IMR-90 (cell line): ENCODE data around the gene FKBP1B. TPM values are rescaled to one million over a fixed set of nuclear protein-coding genes. Genes with fewer than 3 reads are reported as not detected.

Experiments
- ATAC-seq: fragments of 200-7000 bp; cut with Tn5 transposase; 2 replicates; pipeline ENCODE4 v1.9.1; 2020; ENCODE audit warnings: low read depth, mild to moderate bottlenecking, moderate library complexity
- BruUV-seq: library from RNA; stranded (reverse); fragments of 400-500 nt; replicated peaks from 2 replicates; lab custom pipeline; 2021; lab: Mats Ljungman, UMichigan
- CTCF ChIA-PET: fragments of 300-600 bp; formaldehyde crosslinking; extraction: SDS; loops from one replicate; lab custom pipeline; 2021; ENCODE audit warnings: antibody characterized with exemption; lab: Yijun Ruan, JAX
- POLR2A ChIA-PET: fragments of 300-600 bp; sonication (Branson Sonifier 250); formaldehyde crosslinking; loops from one replicate; lab custom pipeline; 2022; ENCODE audit warnings: antibody characterized with exemption; ENCODE audit not compliant: unreplicated experiment; lab: Charles Lee
- DNase-seq: peaks from one replicate; pipeline ENCODE4 v3.0.0; 2013
- H2AFZ ChIP-seq: replicated peaks from 2 replicates; pipeline ENCODE3; 2013; ENCODE audit warnings: low read length, mild to moderate bottlenecking; ENCODE audit not compliant: poor library complexity
- H2AK5ac ChIP-seq: 2 replicates; pipeline ENCODE4 v1.6.1; 2013; ENCODE audit warnings: low read depth, low read length, inconsistent platforms
- H2AK9ac ChIP-seq: replicated peaks from 2 replicates; pipeline ENCODE3; 2013; ENCODE audit warnings: mild to moderate bottlenecking, low read depth, low read length, moderate library complexity; ENCODE audit not compliant: poor library complexity
- H2BK120ac ChIP-seq: 2 replicates; pipeline ENCODE4 v1.6.1; 2013; ENCODE audit warnings: low read depth, low read length, inconsistent platforms
- H2BK15ac ChIP-seq: 3 replicates; pipeline ENCODE4 v1.6.1; 2013; ENCODE audit warnings: low read depth, low read length, inconsistent platforms
- H2BK20ac ChIP-seq: 2 replicates; pipeline ENCODE4 v1.6.1; 2013; ENCODE audit warnings: low read depth, mild to moderate bottlenecking, inconsistent platforms, low read length, moderate library complexity
- H2BK5ac ChIP-seq: 2 replicates; pipeline ENCODE4 v1.6.1; 2013; ENCODE audit warnings: mild to moderate bottlenecking, low read depth, low read length, inconsistent platforms; ENCODE audit not compliant: poor library complexity, severe bottlenecking
- H3K14ac ChIP-seq: replicated peaks from 2 replicates; pipeline ENCODE4 v1.6.1; 2013; ENCODE audit warnings: low read depth, low read length, inconsistent platforms
- H3K18ac ChIP-seq: 2 replicates; pipeline ENCODE4 v1.6.1; 2013; ENCODE audit warnings: low read depth, low read length, control low read depth
- H3K23ac ChIP-seq: 2 replicates; pipeline ENCODE4 v1.6.1; 2013; ENCODE audit warnings: low read depth, low read length, inconsistent platforms
- H3K27ac ChIP-seq: 2 replicates; pipeline ENCODE4 v1.5.1; 2013; ENCODE audit warnings: mild to moderate bottlenecking, control low read depth, low read length; ENCODE audit not compliant: insufficient read depth
- H3K27me3 ChIP-seq: 2 replicates; pipeline ENCODE4 v1.6.1; 2013; ENCODE audit warnings: low read length; ENCODE audit not compliant: control insufficient read depth, insufficient read depth
- H3K36me3 ChIP-seq: 2 replicates; pipeline ENCODE4 v1.6.1; 2013; ENCODE audit warnings: low read length, mixed read lengths; ENCODE audit not compliant: control insufficient read depth, insufficient read depth
- H3K4ac ChIP-seq: 2 replicates; pipeline ENCODE4 v1.6.1; 2013; ENCODE audit warnings: low read depth, low read length, inconsistent platforms
- H3K4me1 ChIP-seq: 2 replicates; pipeline ENCODE4 v1.6.1; 2013; ENCODE audit warnings: low read length, mixed read lengths; ENCODE audit not compliant: control insufficient read depth, insufficient read depth
- H3K4me2 ChIP-seq: 2 replicates; pipeline ENCODE4 v1.6.1; 2013; ENCODE audit warnings: low read depth, mild to moderate bottlenecking, control low read depth, low read length, moderate library complexity
- H3K4me3 ChIP-seq: 2 replicates; pipeline ENCODE4 v1.5.1; 2013; ENCODE audit warnings: low read depth, mild to moderate bottlenecking, control low read depth, low read length, moderate library complexity; ENCODE audit not compliant: insufficient read depth
- H3K56ac ChIP-seq: 2 replicates; pipeline ENCODE4 v1.6.1; 2013; ENCODE audit warnings: low read length, inconsistent platforms; ENCODE audit not compliant: insufficient read depth; ENCODE audit errors: extremely low read depth
- H3K79me1 ChIP-seq, 2 experiments: 2 replicates each; pipeline ENCODE4 v1.6.1; 2013; ENCODE audit warnings: low read length in 2 of 2, inconsistent platforms in 1 of 2, low read depth in 1 of 2
- H3K9ac ChIP-seq: 2 replicates; pipeline ENCODE4 v1.6.1; 2013; ENCODE audit warnings: low read depth, low read length, control low read depth
- H3K9me1 ChIP-seq: 2 replicates; pipeline ENCODE4 v1.6.1; 2013; ENCODE audit warnings: low read length, inconsistent platforms; ENCODE audit not compliant: insufficient read depth
- H3K9me3 ChIP-seq: 2 replicates; pipeline ENCODE4 v1.6.1; 2013; ENCODE audit warnings: low read length; ENCODE audit not compliant: control insufficient read depth, insufficient read depth
- H4K20me1 ChIP-seq: 2 replicates; pipeline ENCODE4 v1.6.1; 2013; ENCODE audit warnings: low read length, inconsistent platforms; ENCODE audit not compliant: insufficient read depth
- H4K5ac ChIP-seq: 2 replicates; pipeline ENCODE4 v1.6.1; 2013; ENCODE audit warnings: mild to moderate bottlenecking, low read depth, low read length, control low read depth
- H4K8ac ChIP-seq, 2 experiments: 2 replicates each; pipeline ENCODE4 v1.6.1; 2013; ENCODE audit warnings: low read depth in 2 of 2, low read length in 2 of 2, control low read depth in 1 of 2, inconsistent platforms in 1 of 2
- H4K91ac ChIP-seq: 2 replicates; pipeline ENCODE4 v1.6.1; 2013; ENCODE audit warnings: low read depth, low read length, inconsistent platforms; ENCODE audit not compliant: insufficient read depth
- BHLHE40 ChIP-seq: fragments of 150-350 bp; IDR thresholded peaks from 2 replicates; pipeline ENCODE4 v1.6.1; 2016; ENCODE audit warnings: mild to moderate bottlenecking, low read depth, low read length
- CEBPB ChIP-seq: IDR thresholded peaks from 2 replicates; pipeline ENCODE4 v1.6.1; 2012; ENCODE audit warnings: low read depth, low read length, improper control_type of control experiment
- CHD1 ChIP-seq: IDR thresholded peaks from 2 replicates; pipeline ENCODE4 v1.6.1; 2012; ENCODE audit warnings: low read depth, low read length, improper control_type of control experiment
- CTCF ChIP-seq: conservative IDR thresholded peaks from 2 replicates; pipeline ENCODE4 v1.5.1; 2012; ENCODE audit warnings: mild to moderate bottlenecking, low read depth, low read length, improper control_type of control experiment
- ELK1 ChIP-seq: fragments of 150-350 bp; IDR thresholded peaks from 2 replicates; pipeline ENCODE4 v1.6.1; 2016; ENCODE audit warnings: low read depth, mild to moderate bottlenecking, low read length, moderate library complexity, borderline replicate concordance
- FOS ChIP-seq: fragments of 150-350 bp; IDR thresholded peaks from 2 replicates; pipeline ENCODE4 v1.6.1; 2016; ENCODE audit warnings: low read depth, low read length
- MAFK ChIP-seq: IDR thresholded peaks from 2 replicates; pipeline ENCODE4 v1.6.1; 2012; ENCODE audit warnings: low read depth, low read length, improper control_type of control experiment
- MAZ ChIP-seq: IDR thresholded peaks from 2 replicates; pipeline ENCODE4 v1.6.1; 2012; ENCODE audit warnings: low read depth, mild to moderate bottlenecking, low read length, improper control_type of control experiment, moderate library complexity, borderline replicate concordance
- MXI1 ChIP-seq: IDR thresholded peaks from 2 replicates; pipeline ENCODE4 v1.6.1; 2012; ENCODE audit warnings: low read depth, mild to moderate bottlenecking, low read length, moderate library complexity, borderline replicate concordance
- NFE2L2 ChIP-seq: fragments of 150-350 bp; IDR thresholded peaks from 2 replicates; pipeline ENCODE4 v1.6.1; 2016; ENCODE audit warnings: low read depth, mild to moderate bottlenecking, low read length
- POLR2A ChIP-seq: IDR thresholded peaks from 2 replicates; pipeline ENCODE4 v1.6.1; 2012; ENCODE audit warnings: mild to moderate bottlenecking, low read depth, low read length
- RAD21 ChIP-seq: IDR thresholded peaks from 2 replicates; pipeline ENCODE4 v1.6.1; 2012; ENCODE audit warnings: low read length, improper control_type of control experiment
- RCOR1 ChIP-seq: IDR thresholded peaks from 2 replicates; pipeline ENCODE4 v1.6.1; 2012; ENCODE audit warnings: mild to moderate bottlenecking, low read length, improper control_type of control experiment; ENCODE audit not compliant: insufficient replicate concordance
- RFX5 ChIP-seq: IDR thresholded peaks from 2 replicates; pipeline ENCODE4 v1.8.0; 2012; ENCODE audit warnings: low read depth, mild to moderate bottlenecking, low read length, moderate library complexity
- SMC3 ChIP-seq: fragments of 150-350 bp; IDR thresholded peaks from 2 replicates; pipeline ENCODE4 v1.6.1; 2016; ENCODE audit warnings: low read depth, mild to moderate bottlenecking, antibody characterized with exemption, low read length, moderate library complexity
- WGBS, 2 experiments: methylation state at CpG; one replicate each; pipeline versions ENCODE4 v1.1.5 to v1.1.7; 2013; ENCODE audit warnings: missing lambda C conversion rate in 2 of 2; ENCODE audit not compliant: insufficient read length in 1 of 2; ENCODE audit errors: extremely low coverage in 2 of 2; 5-methylcytosine and 5-hydroxymethylcytosine counted together
- dilution Hi-C: fragments of 300-500 bp; cut with HindIII; formaldehyde crosslinking; loops from one replicate; pipeline ENCODE4 v1.14.3; 2018; ENCODE audit warnings: low sequenced_read_pairs; ENCODE audit not compliant: unreplicated experiment
- in situ Hi-C: fragments of 300-500 bp; cut with MboI; formaldehyde crosslinking; loops from 3 replicates; pipeline ENCODE4 v1.14.3; 2019; ENCODE audit warnings: low sequenced_read_pairs, inconsistent platforms, mixed read lengths
- intact Hi-C: fragments of 100-400 bp; cut with micrococcal nuclease; formaldehyde crosslinking; loops from 2 replicates; pipeline ENCODE4 v1.10.0; 2022
- polyA plus RNA-seq, 3 experiments: library from polyadenylated mRNA; depleted of rRNA; stranded (reverse); fragments of >200 nt; gene quantifications; 2 replicates each; pipeline ENCODE4 v1.2.3, GENCODE V29; 2012; ENCODE audit warnings: low replicate concordance in 1 of 3
- total RNA-seq: library from RNA; depleted of rRNA; stranded (reverse); fragments of >200 nt; gene quantifications from 2 replicates; pipeline ENCODE4 v1.2.3, GENCODE V29; 2012

The FKBP1B gene
- total and polyA plus RNA-seq, 2 of the 4 experiments (the other 2 are of a cell fraction), result 10.2 to 15.1 TPM

GRCh38 chr2:24084386-24085199 lies 35.1 kb downstream of the FKBP1B start, which contains the start of gene TP53I3:
Gene TP53I3, minus strand, starts transcription at chr2:24084834. Its CDS starts 508 bp downstream, at chr2:24084326.
- H2AFZ ChIP-seq, result peak within 1 kb of the TSS; percentile 99
- H3K27ac ChIP-seq, result peak within 1 kb of the TSS; percentile 89
- peak within 1 kb of the TSS; percentile 97 for H3K4ac ChIP-seq
- H3K9ac ChIP-seq, result peak within 1 kb of the TSS; percentile 79
- peak within 1 kb of the TSS; percentile 78; the same call in 2 of the 3 replicates for H2BK15ac ChIP-seq
- BruUV-seq, result no TSS peak
- H3K4me3 ChIP-seq, result peak within 1 kb of the TSS; percentile 70
- peak within 1 kb of the TSS; percentile 91 for H4K91ac ChIP-seq
- peak within 1 kb of the TSS; percentile 99 for H2AK9ac ChIP-seq
- peak within 1 kb of the TSS; percentile 86 for H3K4me2 ChIP-seq
- ATAC-seq (peak; percentile 93), DNase-seq (peak; percentile 84)
- peaks cover 12 to 31% of the 10 kb centered on the region in 2 experiments for H3K79me1 ChIP-seq
- peak within 1 kb of the TSS; percentile 74 to 96 for H4K8ac ChIP-seq
- POLR2A ChIA-PET, result interaction anchor here (0.6 to 1.0 kb wide), 5 partner anchors 10 to 1004 kb away, joined by 3 read pairs; partner anchors contain the start of genes FAM228B and PFN4
- intact Hi-C loops (loop anchor here (1.0 to 2.0 kb wide), 3 partner anchors 157 to 298 kb away; partner anchors contain the start of gene ATAD2B), dilution Hi-C loops (no loop called here), in situ Hi-C loops (no loop called here)
- no peaks in the 10 kb centered on the region for H3K27me3 ChIP-seq
- peak within 1 kb of the TSS; percentile 91 for H3K56ac ChIP-seq
- peak within 1 kb of the TSS; percentile 91 for H2AK5ac ChIP-seq
- CTCF ChIA-PET, result interaction anchor here (0.6 to 2.0 kb wide), 12 partner anchors 13 to 1678 kb away, joined by 3 to 10 read pairs (median 4); partner anchors contain the start of genes ATAD2B and PFN4
- H3K4me1 ChIP-seq, result peaks cover 4% of the 10 kb centered on the region; the same call in 1 of the 2 replicates
- H3K36me3 ChIP-seq, result peaks cover 15% of the 10 kb centered on the region
- no peaks in the 10 kb centered on the region for H3K9me3 ChIP-seq
- peak within 1 kb of the TSS; percentile 89 for H2BK120ac ChIP-seq
- peak within 1 kb of the TSS; percentile 87 for H3K14ac ChIP-seq
- H2BK20ac ChIP-seq, result peak within 1 kb of the TSS; percentile 55; the same call in 1 of the 2 replicates
- 7% methylated on average over 3 of the region's 44 CpGs; no CpG with 5 or more reads in 1 of the 2 experiments for WGBS, 2 experiments
- H3K9me1 ChIP-seq, result peaks cover 11% of the 10 kb centered on the region
- peak within 1 kb of the TSS; percentile 80 for H4K5ac ChIP-seq
- H4K20me1 ChIP-seq, result no peaks in the 10 kb centered on the region
- H3K18ac ChIP-seq, result peak within 1 kb of the TSS; percentile 78
- peak within 1 kb of the TSS; percentile 85 for H3K23ac ChIP-seq
- H2BK5ac ChIP-seq, result peak within 1 kb of the TSS; percentile 81
- TF ChIP-seq MAFK (no peak), MAZ (peak; percentile 38; the same call in 1 of the 2 replicates), POLR2A (peak; percentile 71), RFX5 (no peak), SMC3 (peak; percentile 50), CTCF (peak; percentile 91), CHD1 (no peak), FOS (no peak), RCOR1 (no peak), NFE2L2 (no peak), RAD21 (peak; percentile 79), CEBPB (no peak), BHLHE40 (no peak), ELK1 (no peak), MXI1 (no peak)
